ENCODE results near the gene SLC35F4.

The SLC35F4 gene

DNA sequence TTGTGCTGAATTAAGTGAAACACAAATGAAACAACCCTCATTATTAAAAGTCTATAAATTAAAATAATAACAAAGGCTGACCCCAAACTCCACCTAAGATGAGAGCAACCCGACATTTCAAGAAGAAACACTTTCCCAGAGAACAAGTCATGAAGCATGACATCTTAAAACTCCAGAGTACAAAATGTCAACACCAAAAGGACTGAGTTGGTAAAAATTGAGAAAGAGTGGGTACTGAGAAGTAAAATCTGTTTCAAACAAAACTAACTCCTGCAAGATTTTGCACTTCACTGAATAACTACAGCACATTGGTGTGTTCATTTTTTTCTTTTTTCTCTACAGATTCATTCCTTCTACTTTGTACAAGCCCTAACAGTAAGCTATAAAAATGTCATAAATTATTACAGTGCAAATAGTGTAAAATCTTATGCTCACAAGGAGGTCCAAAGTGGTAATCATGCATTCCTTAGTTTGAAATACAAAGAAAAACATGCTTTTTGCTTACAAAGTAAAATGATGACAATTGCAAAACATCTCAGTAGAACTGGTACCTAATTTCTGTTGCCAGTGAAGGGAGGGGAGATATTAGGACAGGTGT lies 31.8 kb downstream of the SLC35F4 start:
- peaks cover 4% of the 10 kb centered on the region for H3K27me3 ChIP-seq (ENCODE audit: insufficient read depth, poor library complexity, severe bottlenecking)
- no peak overlapping the region for H3K27ac ChIP-seq (replicated peaks)
- TF ChIP-seq, protein P1, sequence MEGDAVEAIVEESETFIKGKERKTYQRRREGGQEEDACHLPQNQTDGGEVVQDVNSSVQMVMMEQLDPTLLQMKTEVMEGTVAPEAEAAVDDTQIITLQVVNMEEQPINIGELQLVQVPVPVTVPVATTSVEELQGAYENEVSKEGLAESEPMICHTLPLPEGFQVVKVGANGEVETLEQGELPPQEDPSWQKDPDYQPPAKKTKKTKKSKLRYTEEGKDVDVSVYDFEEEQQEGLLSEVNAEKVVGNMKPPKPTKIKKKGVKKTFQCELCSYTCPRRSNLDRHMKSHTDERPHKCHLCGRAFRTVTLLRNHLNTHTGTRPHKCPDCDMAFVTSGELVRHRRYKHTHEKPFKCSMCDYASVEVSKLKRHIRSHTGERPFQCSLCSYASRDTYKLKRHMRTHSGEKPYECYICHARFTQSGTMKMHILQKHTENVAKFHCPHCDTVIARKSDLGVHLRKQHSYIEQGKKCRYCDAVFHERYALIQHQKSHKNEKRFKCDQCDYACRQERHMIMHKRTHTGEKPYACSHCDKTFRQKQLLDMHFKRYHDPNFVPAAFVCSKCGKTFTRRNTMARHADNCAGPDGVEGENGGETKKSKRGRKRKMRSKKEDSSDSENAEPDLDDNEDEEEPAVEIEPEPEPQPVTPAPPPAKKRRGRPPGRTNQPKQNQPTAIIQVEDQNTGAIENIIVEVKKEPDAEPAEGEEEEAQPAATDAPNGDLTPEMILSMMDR (IDR thresholded peaks at IDR 0.05; ENCODE audit: insufficient read depth, low read length), result no peak
- TF ChIP-seq SPI1 (IDR thresholded peaks at IDR 0.05; ENCODE audit: borderline replicate concordance, low read depth) (no peak), GABPA (IDR thresholded peaks at IDR 0.05; ENCODE audit: low read depth) (no peak), POLR2AphosphoS5 (IDR thresholded peaks at IDR 0.05; ENCODE audit: low read depth) (no peak)
- TF ChIP-seq, protein P2, sequence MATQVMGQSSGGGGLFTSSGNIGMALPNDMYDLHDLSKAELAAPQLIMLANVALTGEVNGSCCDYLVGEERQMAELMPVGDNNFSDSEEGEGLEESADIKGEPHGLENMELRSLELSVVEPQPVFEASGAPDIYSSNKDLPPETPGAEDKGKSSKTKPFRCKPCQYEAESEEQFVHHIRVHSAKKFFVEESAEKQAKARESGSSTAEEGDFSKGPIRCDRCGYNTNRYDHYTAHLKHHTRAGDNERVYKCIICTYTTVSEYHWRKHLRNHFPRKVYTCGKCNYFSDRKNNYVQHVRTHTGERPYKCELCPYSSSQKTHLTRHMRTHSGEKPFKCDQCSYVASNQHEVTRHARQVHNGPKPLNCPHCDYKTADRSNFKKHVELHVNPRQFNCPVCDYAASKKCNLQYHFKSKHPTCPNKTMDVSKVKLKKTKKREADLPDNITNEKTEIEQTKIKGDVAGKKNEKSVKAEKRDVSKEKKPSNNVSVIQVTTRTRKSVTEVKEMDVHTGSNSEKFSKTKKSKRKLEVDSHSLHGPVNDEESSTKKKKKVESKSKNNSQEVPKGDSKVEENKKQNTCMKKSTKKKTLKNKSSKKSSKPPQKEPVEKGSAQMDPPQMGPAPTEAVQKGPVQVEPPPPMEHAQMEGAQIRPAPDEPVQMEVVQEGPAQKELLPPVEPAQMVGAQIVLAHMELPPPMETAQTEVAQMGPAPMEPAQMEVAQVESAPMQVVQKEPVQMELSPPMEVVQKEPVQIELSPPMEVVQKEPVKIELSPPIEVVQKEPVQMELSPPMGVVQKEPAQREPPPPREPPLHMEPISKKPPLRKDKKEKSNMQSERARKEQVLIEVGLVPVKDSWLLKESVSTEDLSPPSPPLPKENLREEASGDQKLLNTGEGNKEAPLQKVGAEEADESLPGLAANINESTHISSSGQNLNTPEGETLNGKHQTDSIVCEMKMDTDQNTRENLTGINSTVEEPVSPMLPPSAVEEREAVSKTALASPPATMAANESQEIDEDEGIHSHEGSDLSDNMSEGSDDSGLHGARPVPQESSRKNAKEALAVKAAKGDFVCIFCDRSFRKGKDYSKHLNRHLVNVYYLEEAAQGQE (IDR thresholded peaks at IDR 0.05; ENCODE audit: insufficient replicate concordance, low read depth), result no peak
- DNase-seq (ENCODE audit: low read depth in 1 of 2, low spot score in 1 of 2), result no peak
- H3K4me3 ChIP-seq (replicated peaks; ENCODE audit: insufficient read depth, low read length), result no peak overlapping the region

DNA sequence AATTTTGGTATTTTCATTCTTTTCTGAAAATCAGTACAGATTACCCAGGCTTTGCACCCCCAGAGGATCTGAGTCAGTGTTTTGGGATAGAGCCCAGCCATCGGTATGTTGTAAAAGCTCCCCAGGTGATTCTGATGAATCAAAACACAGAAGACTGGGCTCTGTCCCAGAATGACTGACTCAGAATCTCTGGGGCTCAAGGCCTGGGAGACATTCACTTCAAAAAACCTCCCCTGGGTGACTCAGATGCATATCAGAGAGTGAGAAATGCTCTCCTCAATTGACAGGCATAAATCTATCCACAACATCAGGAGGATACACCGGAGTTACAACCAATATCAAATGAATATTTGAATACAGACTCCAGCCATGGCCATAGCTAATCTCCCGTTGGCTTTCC lies 32.6 kb downstream of the SLC35F4 start:
- H3K27me3 ChIP-seq (ENCODE audit: insufficient read depth, poor library complexity, severe bottlenecking), result peaks cover 4% of the 10 kb centered on the region
- no peak overlapping the region for H3K27ac ChIP-seq (replicated peaks)
- TF ChIP-seq, protein P1 (IDR thresholded peaks at IDR 0.05; ENCODE audit: insufficient read depth, low read length), result no peak
- TF ChIP-seq SPI1 (IDR thresholded peaks at IDR 0.05; ENCODE audit: borderline replicate concordance, low read depth), result no peak
- no peak for DNase-seq (ENCODE audit: low read depth in 1 of 2, low spot score in 1 of 2)
- H3K4me3 ChIP-seq (replicated peaks; ENCODE audit: insufficient read depth, low read length), result no peak overlapping the region

DNA sequence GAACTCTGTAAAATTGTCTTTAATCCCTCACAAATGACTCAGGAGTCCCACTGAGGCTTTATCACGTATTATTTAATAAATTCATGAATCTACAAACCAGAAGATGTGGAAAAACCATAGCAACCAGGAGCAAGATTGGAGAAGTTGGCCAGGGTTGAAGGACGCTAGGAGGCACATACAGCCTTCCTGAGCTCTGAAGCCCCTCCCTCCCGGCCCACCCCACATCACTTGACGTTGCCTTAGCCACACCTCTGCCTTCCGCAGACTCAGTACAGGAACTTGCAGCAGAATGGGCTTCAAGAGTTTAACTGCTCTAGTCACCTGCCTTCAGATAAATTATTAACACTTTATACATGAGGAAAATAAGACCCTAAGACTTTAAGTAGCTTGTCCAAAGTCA lies 33.9 kb downstream of the SLC35F4 start:
- H3K4me3 ChIP-seq (replicated peaks; ENCODE audit: insufficient read depth, low read length), result no peak overlapping the region
- TF ChIP-seq GABPA (IDR thresholded peaks at IDR 0.05; ENCODE audit: low read depth) (no peak), POLR2AphosphoS5 (IDR thresholded peaks at IDR 0.05; ENCODE audit: low read depth) (no peak), SPI1 (IDR thresholded peaks at IDR 0.05; ENCODE audit: borderline replicate concordance, low read depth) (no peak)
- TF ChIP-seq, protein P1 (IDR thresholded peaks at IDR 0.05; ENCODE audit: insufficient read depth, low read length), result no peak
- TF ChIP-seq, protein P2 (IDR thresholded peaks at IDR 0.05; ENCODE audit: insufficient replicate concordance, low read depth), result no peak
- H3K27me3 ChIP-seq (ENCODE audit: insufficient read depth, poor library complexity, severe bottlenecking), result peaks cover 4% of the 10 kb centered on the region
- H3K27ac ChIP-seq (replicated peaks), result no peak overlapping the region
- no peak for DNase-seq (ENCODE audit: low read depth in 1 of 2, low spot score in 1 of 2)

DNA sequence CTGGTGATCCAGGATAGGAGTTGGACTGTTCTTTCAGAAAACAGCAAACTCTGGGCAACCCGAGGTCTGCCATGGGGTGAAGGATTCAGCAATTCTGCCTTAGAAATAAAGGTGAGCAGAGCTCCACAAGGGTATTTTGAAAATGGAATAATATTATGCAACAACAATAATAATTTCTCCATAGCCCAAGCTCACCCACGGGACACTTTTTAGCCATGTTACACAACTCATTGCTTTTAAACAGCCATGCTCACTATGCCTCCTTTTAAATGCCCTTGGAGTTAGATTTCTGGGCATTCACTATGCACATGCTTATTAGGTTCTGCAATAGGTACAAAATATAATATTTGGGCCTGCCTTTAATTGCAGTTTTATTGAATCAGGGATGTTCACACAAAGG lies 37.2 kb downstream of the SLC35F4 start:
- peaks cover 2% of the 10 kb centered on the region for H3K27me3 ChIP-seq (ENCODE audit: insufficient read depth, poor library complexity, severe bottlenecking)
- no peak overlapping the region for H3K4me3 ChIP-seq (replicated peaks; ENCODE audit: insufficient read depth, low read length)
- H3K27ac ChIP-seq (replicated peaks), result no peak overlapping the region
- DNase-seq (ENCODE audit: low read depth in 1 of 2, low spot score in 1 of 2), result no peak
- TF ChIP-seq, protein P1 (IDR thresholded peaks at IDR 0.05; ENCODE audit: insufficient read depth, low read length), result no peak
- TF ChIP-seq, protein P2 (IDR thresholded peaks at IDR 0.05; ENCODE audit: insufficient replicate concordance, low read depth), result no peak
- TF ChIP-seq SPI1 (IDR thresholded peaks at IDR 0.05; ENCODE audit: borderline replicate concordance, low read depth), result no peak
- TF ChIP-seq POLR2AphosphoS5 (IDR thresholded peaks at IDR 0.05; ENCODE audit: low read depth), result no peak
- no peak for TF ChIP-seq GABPA (IDR thresholded peaks at IDR 0.05; ENCODE audit: low read depth)
